Measurements from ENCODE around the gene JUND.

- TF ChIP-seq CTCF (IDR thresholded peaks at IDR 0.05) (peak in 1 of 6 experiments; percentile 9), POLR2A (IDR thresholded peaks at IDR 0.05) (peak; percentile 94 to 97)
These were observed 958 bp downstream of the JUND start for GRCh38 chr19:18280247-18281081.
